ENCODE data around the gene C1S. TPM values are rescaled to one million over a fixed set of nuclear protein-coding genes. Genes with fewer than 3 reads are reported as not detected.
A peak's percentile ranks its signal among the peaks of the same experiment; 100 is the strongest.

Gene C1S
- total RNA-seq, 1 experiment from 2014 or later, result 32.4 TPM

DNA sequence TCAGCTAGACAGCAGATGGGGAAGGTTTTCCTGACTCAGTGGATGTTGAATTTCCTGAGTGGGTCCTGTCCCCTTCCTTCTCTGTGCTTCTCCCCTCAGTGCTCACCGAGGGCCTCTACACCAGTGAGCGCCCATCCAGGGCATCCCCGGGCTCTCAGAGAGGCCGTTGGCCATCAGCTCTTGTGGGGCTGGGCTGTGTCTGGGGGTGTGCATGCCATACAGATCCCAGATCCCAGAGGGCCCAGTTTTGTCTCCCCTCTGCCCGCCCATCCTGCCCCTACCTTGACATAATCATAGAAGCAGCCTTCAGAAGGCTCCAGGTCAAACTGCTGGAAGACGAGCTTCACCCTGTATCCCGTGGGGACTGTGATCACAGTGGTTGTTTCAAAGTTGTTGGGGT, 30.7 kb downstream of the C1S start:
- no peaks in the 10 kb centered on the region for H3K79me2 ChIP-seq (ENCODE audit: low read depth)
- intact Hi-C loops (cut with micrococcal nuclease; ENCODE audit: unreplicated experiment), result loop anchor here (5.0 kb wide), 1 partner anchor 219 kb away; the partner anchor contains the start of gene SPSB2

DNA sequence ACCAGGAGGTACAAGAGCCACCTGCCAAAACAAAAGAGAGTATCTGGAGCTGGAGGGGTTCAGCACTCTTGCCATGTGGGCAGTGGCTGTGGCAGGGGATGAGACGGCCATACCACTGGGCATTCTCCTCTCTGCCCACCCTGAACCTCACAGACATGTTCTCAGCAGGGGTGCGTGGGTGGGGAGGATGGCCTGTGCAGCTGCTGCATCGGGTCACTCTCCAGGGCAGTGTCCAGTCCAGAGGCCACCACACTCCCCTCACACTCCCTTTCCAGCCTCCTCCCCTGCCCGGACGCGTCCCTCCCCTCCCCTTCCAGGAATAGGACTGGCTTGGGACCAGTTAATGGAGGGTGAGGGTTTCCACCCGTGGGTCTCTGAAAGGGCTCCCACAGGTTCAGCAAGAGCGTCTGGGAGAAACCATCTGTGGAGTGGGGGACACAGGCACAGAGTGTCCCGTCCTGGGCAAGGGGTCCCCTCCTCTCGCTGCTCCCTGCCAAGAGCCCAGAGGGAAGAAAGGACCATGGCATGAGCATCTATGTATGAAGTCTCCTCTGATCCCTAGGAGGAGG, 31.2 kb downstream of the C1S start:
- Histone ChIP-seq H4K20me1 (ENCODE audit: insufficient read depth) (no peaks in the 10 kb centered on the region), H3K36me3 (ENCODE audit: low read depth) (no peaks in the 10 kb centered on the region), H3K79me2 (ENCODE audit: low read depth) (no peaks in the 10 kb centered on the region), H3K27ac (no peak overlapping the region), H3K9me3 (ENCODE audit: insufficient read depth, low read depth) (no peaks in the 10 kb centered on the region), H2AFZ (no peak overlapping the region; the same call in 1 of the 2 replicates), H3K4me1 (replicated peaks; ENCODE audit: insufficient read depth) (no peaks in the 10 kb centered on the region), H3K4me3 (no peak overlapping the region; the same call in 1 of the 2 replicates), H3K27me3 (ENCODE audit: insufficient read depth, low read depth) (no peaks in the 10 kb centered on the region), H3K4me2 (peak overlapping the region; percentile 71), H3F3A (ENCODE audit: insufficient read depth, low read depth) (peaks cover 3% of the 10 kb centered on the region; the same call in 1 of the 2 replicates), H3K9me2 (ENCODE audit: insufficient read depth) (no peaks in the 10 kb centered on the region)
- BruUV-seq (replicated peaks), result no TSS peak
- ChIA-PET CTCF (interaction anchor here (0.7 to 1.3 kb wide), 3 partner anchors 12 to 103 kb away, joined by 3 to 11 read pairs (median 3); partner anchors contain the start of gene C1S), POLR2A (ENCODE audit: unreplicated experiment) (interaction anchor here (0.6 kb wide), 1 partner anchor 146 kb away, joined by 3 read pairs; no protein-coding TSS in a partner anchor)
- intact Hi-C loops (cut with micrococcal nuclease; ENCODE audit: unreplicated experiment), result loop anchor here (1.0 to 5.0 kb wide), 8 partner anchors 18 to 219 kb away; partner anchors contain the start of genes C1RL, C1S, EMG1 and LPCAT3
- TF ChIP-seq EZH2 (IDR thresholded peaks at IDR 0.05; ENCODE audit: low read depth), result no peak
- no peak for DNase-seq

More for the DNA sequence above, 30.7 kb downstream of the C1S start:
- no TSS peak for BruUV-seq (replicated peaks)
- H3K4me1 ChIP-seq (replicated peaks; ENCODE audit: insufficient read depth), result no peaks in the 10 kb centered on the region
- peaks cover 3% of the 10 kb centered on the region; the same call in 1 of the 2 replicates for H3F3A ChIP-seq (ENCODE audit: insufficient read depth, low read depth)
- H3K9me2 ChIP-seq (ENCODE audit: insufficient read depth), result no peaks in the 10 kb centered on the region
- no peak overlapping the region for H3K4me2 ChIP-seq
- ChIA-PET CTCF (interaction anchor here (0.6 to 1.3 kb wide), 4 partner anchors 11 to 102 kb away, joined by 3 to 11 read pairs (median 3); partner anchors contain the start of genes C1S and LPCAT3), POLR2A (ENCODE audit: unreplicated experiment) (interaction anchor here (1.2 kb wide), 1 partner anchor 17 kb away, joined by 5 read pairs; no protein-coding TSS in a partner anchor)
- no peaks in the 10 kb centered on the region for H4K20me1 ChIP-seq (ENCODE audit: insufficient read depth)
- no peaks in the 10 kb centered on the region for H3K36me3 ChIP-seq (ENCODE audit: low read depth)
- no peak for DNase-seq
- H3K4me3 ChIP-seq, result no peak overlapping the region
- TF ChIP-seq EZH2 (IDR thresholded peaks at IDR 0.05; ENCODE audit: low read depth), result no peak
- TF ChIP-seq, protein P1, sequence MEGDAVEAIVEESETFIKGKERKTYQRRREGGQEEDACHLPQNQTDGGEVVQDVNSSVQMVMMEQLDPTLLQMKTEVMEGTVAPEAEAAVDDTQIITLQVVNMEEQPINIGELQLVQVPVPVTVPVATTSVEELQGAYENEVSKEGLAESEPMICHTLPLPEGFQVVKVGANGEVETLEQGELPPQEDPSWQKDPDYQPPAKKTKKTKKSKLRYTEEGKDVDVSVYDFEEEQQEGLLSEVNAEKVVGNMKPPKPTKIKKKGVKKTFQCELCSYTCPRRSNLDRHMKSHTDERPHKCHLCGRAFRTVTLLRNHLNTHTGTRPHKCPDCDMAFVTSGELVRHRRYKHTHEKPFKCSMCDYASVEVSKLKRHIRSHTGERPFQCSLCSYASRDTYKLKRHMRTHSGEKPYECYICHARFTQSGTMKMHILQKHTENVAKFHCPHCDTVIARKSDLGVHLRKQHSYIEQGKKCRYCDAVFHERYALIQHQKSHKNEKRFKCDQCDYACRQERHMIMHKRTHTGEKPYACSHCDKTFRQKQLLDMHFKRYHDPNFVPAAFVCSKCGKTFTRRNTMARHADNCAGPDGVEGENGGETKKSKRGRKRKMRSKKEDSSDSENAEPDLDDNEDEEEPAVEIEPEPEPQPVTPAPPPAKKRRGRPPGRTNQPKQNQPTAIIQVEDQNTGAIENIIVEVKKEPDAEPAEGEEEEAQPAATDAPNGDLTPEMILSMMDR (conservative IDR thresholded peaks at IDR 0.05), result no peak
- no peak overlapping the region for H3K27ac ChIP-seq
- H2AFZ ChIP-seq, result no peak overlapping the region
- no peaks in the 10 kb centered on the region for H3K27me3 ChIP-seq (ENCODE audit: insufficient read depth, low read depth)
- H3K9me3 ChIP-seq (ENCODE audit: insufficient read depth, low read depth), result no peaks in the 10 kb centered on the region

DNA sequence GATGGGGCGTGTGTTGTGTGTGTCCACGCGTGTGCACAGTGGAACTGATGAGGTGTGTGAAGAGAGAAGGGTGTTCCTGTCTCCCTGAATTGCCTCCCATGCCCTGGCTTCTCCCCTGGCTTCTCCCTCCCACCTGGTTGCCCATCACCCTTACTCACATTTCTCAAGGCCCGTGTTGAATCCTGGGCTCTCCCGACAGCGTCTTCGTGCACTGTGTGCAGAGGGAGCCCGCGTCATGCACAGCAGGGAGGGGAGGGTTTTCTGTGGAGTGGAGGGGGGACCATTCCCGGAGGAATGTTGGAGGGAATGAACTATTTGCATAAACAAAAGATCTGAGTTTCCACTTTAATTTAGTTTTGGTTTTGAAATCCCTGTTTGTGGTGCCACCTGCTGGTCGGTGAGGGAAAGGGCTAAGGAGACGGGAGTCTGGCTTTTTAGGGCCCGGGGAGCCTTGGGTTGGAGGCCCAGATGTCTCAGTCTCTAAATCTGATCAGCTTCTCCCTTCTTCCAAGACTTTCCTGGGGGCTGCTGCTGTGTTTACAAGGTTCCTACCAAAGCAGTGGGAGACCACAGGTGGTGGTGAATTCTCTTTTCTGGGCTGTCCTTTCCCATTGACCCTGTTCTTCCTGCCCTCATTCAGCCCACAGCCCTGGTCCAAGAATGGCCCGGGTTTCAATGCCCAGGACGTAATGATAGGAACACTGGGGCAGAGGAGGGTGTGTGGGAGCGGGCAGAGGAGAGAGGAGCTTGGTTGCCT, 31.9 kb downstream of the C1S start, which contains the start of gene C1R:
Gene C1R (minus strand): TSS at position 217 of the 757 bp plus-strand sequence. CDS start 57 bp downstream, at position 160.
- H3K79me2 ChIP-seq (ENCODE audit: low read depth), result no peaks in the 10 kb centered on the region
- no peak for TF ChIP-seq EZH2 (IDR thresholded peaks at IDR 0.05; ENCODE audit: low read depth)
- TF ChIP-seq, protein P1 (conservative IDR thresholded peaks at IDR 0.05), result peak; percentile 93
- POLR2A ChIA-PET (ENCODE audit: unreplicated experiment), result interaction anchor here (0.5 to 0.7 kb wide), 3 partner anchors 16 to 164 kb away, joined by 3 read pairs; no protein-coding TSS in a partner anchor
- no peaks in the 10 kb centered on the region for H3K9me3 ChIP-seq (ENCODE audit: insufficient read depth, low read depth)
- no peaks in the 10 kb centered on the region for H3K27me3 ChIP-seq (ENCODE audit: insufficient read depth, low read depth)
- peak within 1 kb of the TSS; percentile 71 for H3K4me2 ChIP-seq
- CTCF ChIA-PET, result interaction anchor here (0.9 kb wide), 1 partner anchor 16 kb away, joined by 4 read pairs; no protein-coding TSS in a partner anchor
- H3K4me1 ChIP-seq (replicated peaks; ENCODE audit: insufficient read depth), result no peaks in the 10 kb centered on the region
- no peaks in the 10 kb centered on the region for H4K20me1 ChIP-seq (ENCODE audit: insufficient read depth)
- DNase-seq, result peak in 1 of 2 experiments; percentile 76
- no peak within 1 kb of the TSS for H3K27ac ChIP-seq
- peak within 1 kb of the TSS; percentile 41; the same call in 1 of the 2 replicates for H3K4me3 ChIP-seq
- H3K36me3 ChIP-seq (ENCODE audit: low read depth), result no peaks in the 10 kb centered on the region
- intact Hi-C loops (cut with micrococcal nuclease; ENCODE audit: unreplicated experiment), result loop anchor here (1.0 to 5.0 kb wide), 8 partner anchors 17 to 220 kb away; partner anchors contain the start of genes C1RL, C1S, EMG1 and LPCAT3
- H2AFZ ChIP-seq, result peak within 1 kb of the TSS; percentile 68; the same call in 1 of the 2 replicates
- no peaks in the 10 kb centered on the region for H3K9me2 ChIP-seq (ENCODE audit: insufficient read depth)
- peaks cover 3% of the 10 kb centered on the region; the same call in 1 of the 2 replicates for H3F3A ChIP-seq (ENCODE audit: insufficient read depth, low read depth)
- no TSS peak for BruUV-seq (replicated peaks)
